PC-3 (cell line): ENCODE results near the gene CNTNAP2.

Source experiments
- CTCF ChIP-seq: fragments of 300-600 bp; sonication (generic); conservative IDR thresholded peaks from 2 replicates; pipeline ENCODE4 v1.5.1; 2017; ENCODE audit warnings: antibody characterized with exemption, low read depth, mild to moderate bottlenecking, low read length
- EZH2 ChIP-seq: fragments of 300-600 bp; sonication (generic); IDR thresholded peaks from one replicate; pipeline ENCODE4 v1.6.1; 2017; ENCODE audit warnings: antibody characterized with exemption, mild to moderate bottlenecking, low read length; ENCODE audit not compliant: unreplicated experiment
- EZH2phosphoT487 ChIP-seq: fragments of 300-600 bp; sonication (generic); IDR thresholded peaks from 2 replicates; pipeline ENCODE4 v1.6.1; 2018; ENCODE audit warnings: mild to moderate bottlenecking, antibody characterized with exemption, low read length, borderline replicate concordance

GRCh38 chr7:147731311-147731710 is 1614.7 kb downstream of the CNTNAP2 start:
- no peak for TF ChIP-seq CTCF
- TF ChIP-seq EZH2, result no peak
- TF ChIP-seq EZH2phosphoT487, result no peak
